B cell (primary cell): ENCODE measurements around the gene UGT1A4.
"Not testable (repeated sequence)": the region's sequence is repeated elsewhere in the genome, so short reads cannot be mapped to it uniquely, and the experiment has no call there.

Source experiments
- EZH2 ChIP-seq: IDR thresholded peaks from 2 replicates; pipeline ENCODE4 v1.6.1; 2012; ENCODE audit warnings: borderline replicate concordance, low read depth, mild to moderate bottlenecking, moderate library complexity, low read length; ENCODE audit not compliant: insufficient read depth, poor library complexity, severe bottlenecking
- TF ChIP-seq, protein P1 (sequence below): fragments of 200-600 bp; IDR thresholded peaks from one replicate; pipeline ENCODE4 v1.8.0; 2022; ENCODE audit warnings: antibody characterized with exemption, mild to moderate bottlenecking

DNA sequence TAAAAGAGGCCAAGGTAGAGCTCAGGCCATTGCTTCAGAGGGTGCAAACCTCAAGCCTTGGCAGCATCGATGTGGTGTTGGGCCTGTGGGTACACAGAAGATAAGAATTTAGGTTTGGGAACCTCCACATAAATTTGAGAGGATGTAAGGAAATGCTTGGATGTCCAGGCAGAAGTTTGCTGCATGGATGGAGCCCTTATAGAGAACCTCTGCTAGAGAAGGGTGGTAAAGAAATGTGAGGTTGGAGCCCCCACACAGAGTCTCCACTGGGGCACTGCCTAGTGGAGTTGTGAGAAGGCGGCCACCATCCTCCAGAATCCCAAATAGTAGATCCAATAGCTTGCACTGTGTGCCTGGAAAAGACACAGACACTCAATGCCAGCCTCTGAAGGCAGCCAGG lies 32.2 kb downstream of the UGT1A4 start:
- TF ChIP-seq, protein P1, sequence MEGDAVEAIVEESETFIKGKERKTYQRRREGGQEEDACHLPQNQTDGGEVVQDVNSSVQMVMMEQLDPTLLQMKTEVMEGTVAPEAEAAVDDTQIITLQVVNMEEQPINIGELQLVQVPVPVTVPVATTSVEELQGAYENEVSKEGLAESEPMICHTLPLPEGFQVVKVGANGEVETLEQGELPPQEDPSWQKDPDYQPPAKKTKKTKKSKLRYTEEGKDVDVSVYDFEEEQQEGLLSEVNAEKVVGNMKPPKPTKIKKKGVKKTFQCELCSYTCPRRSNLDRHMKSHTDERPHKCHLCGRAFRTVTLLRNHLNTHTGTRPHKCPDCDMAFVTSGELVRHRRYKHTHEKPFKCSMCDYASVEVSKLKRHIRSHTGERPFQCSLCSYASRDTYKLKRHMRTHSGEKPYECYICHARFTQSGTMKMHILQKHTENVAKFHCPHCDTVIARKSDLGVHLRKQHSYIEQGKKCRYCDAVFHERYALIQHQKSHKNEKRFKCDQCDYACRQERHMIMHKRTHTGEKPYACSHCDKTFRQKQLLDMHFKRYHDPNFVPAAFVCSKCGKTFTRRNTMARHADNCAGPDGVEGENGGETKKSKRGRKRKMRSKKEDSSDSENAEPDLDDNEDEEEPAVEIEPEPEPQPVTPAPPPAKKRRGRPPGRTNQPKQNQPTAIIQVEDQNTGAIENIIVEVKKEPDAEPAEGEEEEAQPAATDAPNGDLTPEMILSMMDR = not testable (repeated sequence)
- TF ChIP-seq EZH2 = not testable (repeated sequence)
